Ureter (tissue), 1 donor: ENCODE measurements around the gene ASB6. TPM values are rescaled to one million over a fixed set of nuclear protein-coding genes. Genes with fewer than 3 reads are reported as not detected.

Experiments used
- DNase-seq: peaks from one replicate; pipeline ENCODE4 v3.0.0-alpha.2; 2020; ENCODE audit warnings: low spot score
- total RNA-seq: library from RNA; stranded (reverse); gene quantifications from one replicate; pipeline ENCODE4 v1.2.4, GENCODE V29; 2023
- donor health status: DM: yes; HTN: yes; CAD: no.

Gene ASB6
- 18.8 TPM for total RNA-seq

- DNase-seq: peak; percentile 97
Measured at GRCh38 chr9:129641750-129642585, at the start of gene ASB6. Gene ASB6 (minus strand): TSS chr9:129642151. CDS start chr9:129641999, 152 bp downstream.

- DNase-seq: no peak
Measured at GRCh38 chr9:129688285-129689043, 46.5 kb upstream of the ASB6 start.

GRCh38 chr9:129687391-129687790 is 45.4 kb upstream of the ASB6 start:
- DNase-seq: no peak

GRCh38 chr9:129686736-129687135 is 44.8 kb upstream of the ASB6 start:
- DNase-seq: no peak

GRCh38 chr9:129685933-129686259 is 43.9 kb upstream of the ASB6 start:
- DNase-seq: no peak

- DNase-seq: no peak
Measured at GRCh38 chr9:129685220-129685932, 43.4 kb upstream of the ASB6 start.

- no peak for DNase-seq
Measured at GRCh38 chr9:129682381-129682780, 40.4 kb upstream of the ASB6 start.

GRCh38 chr9:129681924-129682323 is 40.0 kb upstream of the ASB6 start:
- DNase-seq: no peak

GRCh38 chr9:129679537-129679936 is 37.6 kb upstream of the ASB6 start:
- DNase-seq: no peak

GRCh38 chr9:129678844-129679243 is 36.9 kb upstream of the ASB6 start:
- no peak for DNase-seq

- DNase-seq: no peak
Measured at GRCh38 chr9:129677456-129677855, 35.5 kb upstream of the ASB6 start.

GRCh38 chr9:129676975-129677374 is 35.0 kb upstream of the ASB6 start:
- DNase-seq: no peak

GRCh38 chr9:129676287-129676686 is 34.3 kb upstream of the ASB6 start:
- DNase-seq: no peak

GRCh38 chr9:129675620-129676019 is 33.7 kb upstream of the ASB6 start:
- no peak for DNase-seq

- DNase-seq: no peak
Measured at GRCh38 chr9:129674229-129674628, 32.3 kb upstream of the ASB6 start.

GRCh38 chr9:129673602-129674001 is 31.7 kb upstream of the ASB6 start:
- no peak for DNase-seq

- DNase-seq: no peak
Measured at GRCh38 chr9:129672702-129673101, 30.8 kb upstream of the ASB6 start.

- DNase-seq: no peak
Measured at GRCh38 chr9:129671519-129671918, 29.6 kb upstream of the ASB6 start.

- DNase-seq: no peak
Measured at GRCh38 chr9:129671065-129671464, 29.1 kb upstream of the ASB6 start.

- DNase-seq: no peak
Measured at GRCh38 chr9:129669946-129670345, 28.0 kb upstream of the ASB6 start.

GRCh38 chr9:129669141-129669718 is 27.3 kb upstream of the ASB6 start:
- DNase-seq: no peak

GRCh38 chr9:129667850-129668249 is 25.9 kb upstream of the ASB6 start:
- no peak for DNase-seq
